ENCODE data around the gene WFDC11. TPM values are rescaled to one million over a fixed set of nuclear protein-coding genes. Genes with fewer than 3 reads are reported as not detected.
"Not testable (repeated sequence)": the region's sequence is repeated elsewhere in the genome, so short reads cannot be mapped to it uniquely, and the experiment has no call there.

Gene WFDC11
- total RNA-seq, 2 experiments from 2014 or later: not detected

DNA sequence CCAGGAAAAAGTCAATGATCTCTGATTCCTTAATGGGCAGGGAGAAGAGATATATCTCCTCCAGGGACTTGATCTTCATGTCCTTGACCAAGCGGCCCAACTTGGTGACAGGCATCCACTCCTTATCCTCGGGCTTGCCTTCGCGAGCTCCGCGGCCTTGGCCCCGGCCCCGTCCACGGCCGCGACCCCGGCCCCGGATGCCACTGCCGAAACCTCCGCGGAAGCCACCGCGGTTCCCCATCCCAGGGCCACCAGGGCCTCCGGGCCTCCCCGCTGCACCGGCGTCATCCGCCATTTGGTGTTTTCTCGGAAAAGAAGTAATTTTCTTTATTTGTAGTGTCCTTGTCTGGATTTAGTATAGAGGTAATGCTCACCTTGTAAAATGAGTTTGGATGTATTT, 29.0 kb downstream of the WFDC11 start:
- H4K20me1 ChIP-seq (ENCODE audit: insufficient read depth, low read length); H3K4me2 ChIP-seq (ENCODE audit: low read length); H3K36me3 ChIP-seq (ENCODE audit: insufficient read depth, low read length); CTCF ChIA-PET (ENCODE audit: unreplicated experiment); H3K4me3 ChIP-seq (ENCODE audit: low read depth, low read length, poor library complexity, severe bottlenecking); POLR2A ChIA-PET; H3K9me3 ChIP-seq (ENCODE audit: low read length); intact Hi-C loops (cut with micrococcal nuclease; ENCODE audit: unreplicated experiment); BruUV-seq (replicated peaks); H3K9me2 ChIP-seq (ENCODE audit: insufficient read depth, low read length); H2AFZ ChIP-seq (ENCODE audit: low read length); H3K79me2 ChIP-seq (ENCODE audit: insufficient read depth, low read depth, low read length); H3K4me1 ChIP-seq (ENCODE audit: insufficient read depth, low read length, poor library complexity, severe bottlenecking); H3K27ac ChIP-seq (ENCODE audit: low read depth, low read length, poor library complexity, severe bottlenecking); DNase-seq (ENCODE audit: low spot score): not testable (repeated sequence)

- H2AFZ ChIP-seq (ENCODE audit: low read length): no peak overlapping the region
- ChIA-PET CTCF (ENCODE audit: unreplicated experiment) (no interaction called here), POLR2A (no interaction called here)
- BruUV-seq (replicated peaks): no TSS peak
- H4K20me1 ChIP-seq (ENCODE audit: insufficient read depth, low read length): no peaks in the 10 kb centered on the region
- DNase-seq (ENCODE audit: low spot score): no peak
- TF ChIP-seq CTCF (conservative IDR thresholded peaks at IDR 0.05; ENCODE audit: low read length): no peak
- no peak for TF ChIP-seq EZH2phosphoT487 (IDR thresholded peaks at IDR 0.05; ENCODE audit: borderline replicate concordance, low read depth, low read length)
- no peaks in the 10 kb centered on the region for H3K36me3 ChIP-seq (ENCODE audit: insufficient read depth, low read length)
- H3K4me3 ChIP-seq (ENCODE audit: low read depth, low read length, poor library complexity, severe bottlenecking): no peak overlapping the region
- no peak overlapping the region for H3K4me2 ChIP-seq (ENCODE audit: low read length)
- no peaks in the 10 kb centered on the region for H3K9me2 ChIP-seq (ENCODE audit: insufficient read depth, low read length)
- H3K9me3 ChIP-seq (ENCODE audit: low read length): no peaks in the 10 kb centered on the region
- intact Hi-C loops (cut with micrococcal nuclease; ENCODE audit: unreplicated experiment): no loop called here
- no peaks in the 10 kb centered on the region for H3K79me2 ChIP-seq (ENCODE audit: insufficient read depth, low read depth, low read length)
- no peaks in the 10 kb centered on the region for H3K4me1 ChIP-seq (ENCODE audit: insufficient read depth, low read length, poor library complexity, severe bottlenecking)
- no peak overlapping the region for H3K27ac ChIP-seq (ENCODE audit: low read depth, low read length, poor library complexity, severe bottlenecking)
Observed at GRCh38 chr20:45639687-45640086, 30.4 kb downstream of the WFDC11 start.

GRCh38 chr20:45636513-45636912, 33.5 kb downstream of the WFDC11 start:
- CTCF ChIA-PET (ENCODE audit: unreplicated experiment): no interaction called here
- no peak overlapping the region for H3K27ac ChIP-seq (ENCODE audit: low read depth, low read length, poor library complexity, severe bottlenecking)
- BruUV-seq (replicated peaks): no TSS peak

More at GRCh38 chr20:45636513-45636912, 33.5 kb downstream of the WFDC11 start:
- no peak for DNase-seq (ENCODE audit: low spot score)
- H3K9me3 ChIP-seq (ENCODE audit: low read length): no peaks in the 10 kb centered on the region
- intact Hi-C loops (cut with micrococcal nuclease; ENCODE audit: unreplicated experiment): no loop called here
- no peak for TF ChIP-seq EZH2phosphoT487 (IDR thresholded peaks at IDR 0.05; ENCODE audit: borderline replicate concordance, low read depth, low read length)
- TF ChIP-seq CTCF (conservative IDR thresholded peaks at IDR 0.05; ENCODE audit: low read length): no peak
- no peaks in the 10 kb centered on the region for H3K36me3 ChIP-seq (ENCODE audit: insufficient read depth, low read length)
- H2AFZ ChIP-seq (ENCODE audit: low read length): no peak overlapping the region
- H3K79me2 ChIP-seq (ENCODE audit: insufficient read depth, low read depth, low read length): no peaks in the 10 kb centered on the region
- no peaks in the 10 kb centered on the region for H3K9me2 ChIP-seq (ENCODE audit: insufficient read depth, low read length)
- H3K4me1 ChIP-seq (ENCODE audit: insufficient read depth, low read length, poor library complexity, severe bottlenecking): no peaks in the 10 kb centered on the region
- no peak overlapping the region for H3K4me3 ChIP-seq (ENCODE audit: low read depth, low read length, poor library complexity, severe bottlenecking)
- POLR2A ChIA-PET: no interaction called here
- H3K4me2 ChIP-seq (ENCODE audit: low read length): no peak overlapping the region
- no peaks in the 10 kb centered on the region for H4K20me1 ChIP-seq (ENCODE audit: insufficient read depth, low read length)

Data from OCI-LY7 (cell line).